ENCODE data around the gene NRCAM.
"Not testable (repeated sequence)": the region's sequence is repeated elsewhere in the genome, so short reads cannot be mapped to it uniquely, and the experiment has no call there.

The NRCAM gene
- total RNA-seq, result 0.07 to 0.24 reads per million in 2 donors

DNA sequence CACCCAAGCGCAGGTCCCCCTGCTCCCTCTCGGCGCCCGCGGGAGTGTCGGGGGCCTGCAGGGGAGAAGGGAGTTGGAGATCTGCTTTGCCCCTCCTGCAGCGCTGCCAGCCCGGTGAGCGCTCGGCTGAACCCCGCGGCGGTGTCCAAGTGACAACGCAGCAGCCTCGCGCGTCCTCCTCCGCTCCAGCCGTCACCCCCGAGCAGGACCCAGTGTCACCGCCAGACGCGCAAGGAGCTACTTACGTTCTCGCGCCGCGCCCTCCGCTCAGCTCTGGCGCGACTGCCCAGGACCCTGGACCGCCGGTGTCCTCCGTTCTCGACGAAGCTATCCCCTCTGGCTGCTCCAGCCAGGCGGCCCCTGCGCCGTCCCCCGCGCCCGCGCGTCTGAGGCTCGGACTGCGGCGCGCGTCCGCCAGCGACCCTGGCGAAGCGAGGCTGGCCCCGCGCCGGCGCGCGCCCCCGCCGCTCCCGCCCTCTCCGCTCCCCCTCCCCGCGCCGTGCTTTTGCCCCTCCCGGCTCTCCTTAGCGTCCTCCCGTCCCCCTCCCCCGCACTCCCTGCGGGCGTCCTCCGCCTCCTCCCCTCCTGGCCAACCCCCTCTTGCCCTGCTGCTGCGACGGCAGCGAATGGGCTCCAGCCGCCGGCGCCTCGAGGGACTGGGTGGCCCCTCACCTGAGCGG is at the start of gene NRCAM:
TSS of gene NRCAM (minus strand) at position 439 of the 680 bp plus-strand sequence. CDS start 216,372 bp downstream, outside the sequence.
- DNase-seq, result no peak

DNA sequence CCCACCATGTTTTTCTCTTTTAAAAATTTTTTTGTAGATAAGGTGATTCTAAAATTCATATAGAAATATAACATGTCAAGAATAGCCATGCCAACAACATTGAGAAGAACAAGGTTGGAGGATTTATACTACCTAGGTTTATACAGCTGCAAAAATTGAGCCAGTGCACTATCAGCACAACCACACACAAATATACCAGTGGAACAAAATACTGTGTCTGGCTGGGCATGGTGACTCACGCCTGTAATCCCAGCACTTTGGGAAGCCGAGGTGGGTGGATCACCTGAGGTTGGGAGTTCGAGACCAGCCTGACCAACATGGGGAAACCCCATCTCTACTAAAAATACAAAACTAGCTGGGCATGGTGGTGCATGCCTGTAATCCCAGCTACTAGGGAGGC is 48.3 kb upstream of the NRCAM start:
- DNase-seq, result not testable (repeated sequence)

DNA sequence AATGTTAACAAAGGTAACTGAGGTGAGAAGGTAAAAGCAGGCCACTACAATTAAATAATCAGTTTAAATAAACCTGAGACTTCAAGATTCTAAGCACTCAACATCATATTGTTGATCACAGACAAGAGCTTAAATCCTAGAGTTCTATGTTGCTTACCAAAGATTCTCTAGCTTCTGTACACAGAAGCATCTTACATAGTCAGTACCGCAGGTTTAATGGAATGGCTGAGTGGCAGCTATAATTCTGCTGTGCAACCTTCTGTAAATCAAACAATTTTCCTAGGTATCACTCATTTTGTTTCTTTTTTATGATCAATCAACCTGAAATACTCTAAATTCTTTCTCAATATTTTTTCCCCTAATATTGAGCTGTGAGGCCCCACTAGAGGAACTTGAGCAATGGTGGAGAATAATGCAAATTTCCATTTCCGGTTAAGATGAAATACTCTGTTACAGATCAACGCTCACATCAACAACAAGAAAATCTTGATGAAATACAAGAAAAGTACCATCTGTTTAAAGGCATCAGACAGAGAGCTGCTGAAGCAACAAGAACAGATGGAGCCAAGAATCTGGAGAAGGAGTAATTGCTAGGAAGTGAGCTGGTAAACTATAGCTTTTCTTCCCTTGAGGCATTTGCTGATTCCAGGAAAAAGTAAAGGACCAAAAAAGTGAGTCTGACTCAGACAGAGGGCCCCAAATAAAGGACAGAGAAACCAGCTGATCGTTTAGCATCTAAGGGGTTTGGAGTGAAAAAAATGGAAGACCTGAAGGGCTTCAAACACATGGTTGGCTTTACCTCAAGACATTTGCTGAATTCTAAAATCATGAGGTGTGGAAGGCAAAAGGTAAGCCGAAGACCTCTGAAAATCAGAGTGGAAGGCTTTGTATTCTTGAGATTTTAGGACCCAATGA is 47.1 kb upstream of the NRCAM start:
- no peak for DNase-seq

DNA sequence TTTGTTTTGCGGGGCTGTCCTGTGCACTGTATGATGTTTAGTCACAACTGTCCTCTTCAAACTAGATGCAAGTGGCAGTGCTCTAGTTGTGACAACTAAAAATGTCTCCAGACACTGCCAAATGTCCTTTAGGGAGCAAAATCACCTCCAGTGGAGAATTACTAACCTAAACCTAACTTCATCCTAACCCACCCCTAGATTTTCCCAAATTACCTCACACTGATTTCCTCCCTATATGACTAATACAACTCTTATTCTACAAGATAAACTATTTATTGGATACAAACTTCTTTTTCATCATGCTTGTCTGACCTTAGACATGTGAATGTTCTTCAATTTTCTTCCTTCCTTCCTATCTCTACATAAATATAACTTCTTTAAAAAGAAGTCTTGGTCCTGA is 43.3 kb upstream of the NRCAM start:
- no peak for DNase-seq

DNA sequence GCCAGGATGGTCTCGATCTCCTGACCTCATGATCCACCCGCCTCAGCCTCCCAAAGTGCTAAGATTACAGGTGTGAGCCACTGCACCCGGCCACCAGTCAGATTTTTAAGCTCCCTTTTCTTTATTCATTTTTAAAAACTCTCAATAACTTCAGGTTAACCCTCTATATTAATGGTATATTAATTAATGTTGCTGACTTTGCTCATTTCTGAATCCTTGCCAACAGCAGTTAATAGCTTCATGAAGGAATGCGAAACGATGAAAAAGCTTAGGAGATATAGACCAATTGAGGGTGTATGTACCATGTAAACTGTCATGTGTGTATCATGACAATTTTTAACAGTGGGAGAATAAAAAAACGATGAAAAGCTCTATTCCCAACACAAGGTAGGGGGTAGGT is 42.2 kb upstream of the NRCAM start:
- no peak for DNase-seq

DNA sequence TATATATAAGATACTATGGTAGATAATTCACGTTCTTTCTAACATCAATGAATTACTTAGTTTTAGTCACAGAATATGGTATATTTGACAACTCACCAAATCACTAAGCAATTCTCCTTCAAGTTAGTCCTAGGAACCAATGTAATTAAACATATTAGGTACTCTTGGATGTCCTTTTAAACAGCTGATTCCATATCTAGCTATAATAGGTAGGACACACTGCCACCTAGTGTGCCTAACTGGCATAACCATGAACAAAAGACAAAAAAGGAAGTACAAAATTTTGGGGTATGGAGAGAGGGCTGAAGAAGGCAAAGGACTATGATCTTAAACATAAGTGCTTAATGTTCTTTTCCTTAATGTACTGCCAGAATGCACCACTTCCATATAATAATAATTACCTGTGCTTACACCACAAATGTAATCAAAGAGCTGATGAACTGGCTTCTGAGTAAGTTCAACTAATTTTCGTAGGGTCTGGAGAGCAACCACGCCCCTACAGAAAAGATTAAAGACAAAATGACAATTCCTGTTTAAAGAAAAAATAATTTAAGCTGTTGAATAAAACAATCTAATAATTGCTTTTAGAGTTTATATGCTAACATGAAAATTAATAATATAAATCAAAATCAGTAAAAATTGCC is 41.0 kb upstream of the NRCAM start:
- peak; percentile 6 for DNase-seq

DNA sequence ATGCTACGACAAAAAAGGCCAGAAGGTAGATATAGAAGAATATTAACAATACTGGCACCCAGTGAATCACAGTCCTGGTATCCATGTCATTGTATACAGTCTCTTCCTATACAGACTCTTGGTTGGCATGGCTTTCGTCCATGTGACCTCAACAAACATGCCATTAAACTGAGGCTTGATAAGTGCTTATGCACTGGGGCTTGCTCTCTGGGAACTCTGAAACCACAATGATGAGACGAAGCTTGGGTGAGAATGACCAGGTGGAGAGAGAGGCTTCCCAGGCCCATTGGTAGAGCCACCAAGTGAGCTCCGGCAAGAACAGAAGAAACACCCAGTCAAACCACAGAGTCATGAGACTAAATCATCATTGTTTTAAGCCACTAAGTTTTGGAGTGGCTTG is 36.5 kb upstream of the NRCAM start:
- no peak for DNase-seq

DNA sequence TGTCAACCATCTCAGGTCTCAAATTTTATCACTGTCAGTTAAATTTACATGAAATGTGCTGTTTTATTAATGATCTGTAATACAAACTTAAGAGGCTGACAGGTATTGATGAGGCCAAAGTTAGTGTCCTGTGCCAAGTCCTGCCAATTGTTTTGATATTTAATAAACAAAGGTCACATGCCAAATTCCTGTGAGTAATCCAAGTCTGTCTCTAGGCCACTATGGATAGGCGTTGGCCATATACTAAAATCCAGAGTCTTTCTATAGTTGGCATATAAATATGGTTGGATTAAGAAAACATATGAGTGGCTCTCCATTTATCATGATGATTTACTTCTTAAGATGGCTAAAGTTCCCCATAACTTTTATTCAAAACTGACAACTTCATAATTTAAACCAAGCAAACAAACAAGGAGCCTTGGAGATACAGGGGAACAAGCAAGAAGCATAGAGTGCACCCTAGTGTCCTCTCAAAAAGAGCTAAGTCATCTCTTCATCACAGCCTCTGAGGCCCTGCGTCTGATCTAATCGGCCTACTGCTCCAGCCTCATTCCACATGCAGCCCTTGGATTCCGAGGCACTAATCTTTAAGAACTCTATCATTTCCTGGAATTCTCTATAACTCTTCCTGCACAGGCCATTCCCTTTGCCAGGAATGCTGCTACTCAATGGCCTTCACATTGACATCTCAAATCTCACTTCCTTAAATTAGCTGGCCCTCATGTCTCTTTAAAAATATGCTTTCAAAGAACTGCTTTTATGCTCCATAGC is 32.7 kb upstream of the NRCAM start:
- no peak for DNase-seq

DNA sequence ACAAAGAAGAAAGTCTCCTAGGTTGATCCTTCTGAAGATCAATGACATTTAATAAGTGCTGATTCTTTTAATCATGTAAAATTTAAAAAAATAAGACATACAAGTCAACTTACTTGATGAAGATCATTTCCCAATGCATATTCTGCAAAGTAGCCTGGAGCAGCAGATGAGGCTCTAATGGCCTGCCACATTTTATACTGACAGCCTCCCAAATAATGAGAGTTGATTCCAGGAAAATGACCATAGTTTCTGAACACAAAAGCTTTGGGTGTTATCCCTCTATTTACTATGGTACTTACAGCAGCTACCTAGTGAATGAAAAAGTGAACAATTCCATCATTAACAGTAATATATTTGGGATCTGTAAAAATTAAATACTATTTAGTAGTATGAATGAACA is 31.4 kb upstream of the NRCAM start:
- DNase-seq, result no peak

DNA sequence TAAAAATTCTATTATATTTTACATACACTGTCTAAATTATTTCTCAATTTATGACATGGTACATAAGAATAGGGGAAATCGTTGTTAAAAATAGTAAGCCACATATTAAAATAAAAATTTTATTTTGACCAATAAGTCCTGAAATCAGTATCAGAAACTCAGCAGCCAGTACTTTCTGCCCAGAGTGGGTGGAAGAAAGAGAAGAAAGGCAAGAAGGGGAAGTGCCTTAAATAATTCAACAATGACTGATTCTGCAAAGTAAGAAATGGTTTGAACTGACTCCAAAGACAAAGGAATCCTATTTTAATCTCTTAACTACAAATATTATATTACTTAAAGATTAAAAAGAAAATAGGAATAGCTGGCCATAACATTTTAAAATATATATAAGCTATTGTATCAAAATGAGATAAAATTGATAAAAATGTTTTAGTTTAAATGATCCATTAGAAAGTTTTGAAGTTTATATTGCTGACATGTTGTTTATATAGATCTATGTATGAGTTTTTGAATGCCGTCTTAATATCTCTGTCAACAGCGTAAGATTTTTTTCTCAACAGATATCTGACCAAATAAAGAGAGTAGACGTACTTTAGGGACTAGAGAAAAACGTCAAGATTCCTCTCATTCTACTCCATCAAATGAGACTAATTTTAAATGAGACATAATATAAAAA is 30.2 kb upstream of the NRCAM start:
- no peak for DNase-seq

DNA sequence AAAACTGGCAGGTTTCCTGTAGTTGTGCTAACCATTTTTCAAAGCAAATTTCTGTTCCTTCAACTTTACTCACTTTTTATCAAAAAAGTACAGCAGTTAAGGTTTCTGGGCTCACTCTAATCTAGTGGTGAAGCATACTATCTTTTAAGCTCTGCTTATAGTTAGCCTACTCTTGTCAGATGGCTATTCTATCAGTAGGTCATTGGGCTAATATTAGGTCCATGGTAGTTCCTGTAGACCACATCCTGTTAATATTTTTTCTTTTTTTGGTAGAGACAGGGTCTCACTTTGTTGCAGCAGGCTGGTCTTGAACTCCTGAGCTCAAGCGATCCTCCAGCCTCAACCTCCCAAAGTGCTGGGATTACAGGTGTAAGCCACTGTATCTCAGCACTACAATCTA is 27.9 kb upstream of the NRCAM start:
- DNase-seq, result no peak

DNA sequence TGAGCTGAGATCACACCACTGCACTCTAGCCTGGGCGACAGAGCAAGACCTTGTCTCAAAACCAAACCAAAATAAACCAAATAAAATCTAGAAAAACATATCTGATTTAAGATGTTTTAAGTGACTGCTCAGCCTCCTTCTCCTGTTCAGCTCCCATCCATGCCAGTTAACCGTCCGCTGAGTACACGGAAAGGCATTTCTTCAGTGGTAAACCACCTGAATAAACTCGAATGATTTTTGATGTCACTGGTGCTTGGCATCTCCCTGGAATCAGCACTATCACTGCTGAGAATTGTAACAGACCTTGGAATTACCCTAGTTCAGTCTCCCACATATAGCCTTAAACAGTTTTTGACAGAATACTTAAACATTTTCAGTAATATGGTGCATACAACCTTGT is 24.1 kb upstream of the NRCAM start:
- no peak for DNase-seq

DNA sequence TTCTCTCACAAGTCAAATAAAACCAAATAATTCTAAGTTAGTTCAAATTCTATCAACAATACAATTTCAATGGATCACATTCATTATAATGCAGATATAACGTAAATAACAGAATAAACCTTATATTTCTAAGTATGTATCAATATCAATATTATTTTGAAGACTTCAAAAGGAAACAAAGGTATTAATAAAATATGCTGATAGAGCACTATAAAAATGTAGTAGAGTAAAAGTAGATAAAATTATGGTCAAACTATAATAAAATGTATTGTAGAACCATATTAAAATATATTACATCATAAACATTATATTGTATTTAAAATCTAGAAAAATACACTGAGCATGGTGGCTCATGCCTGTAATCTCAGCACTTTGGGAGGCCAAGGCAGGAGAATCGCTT is 23.5 kb upstream of the NRCAM start:
- DNase-seq, result no peak

DNA sequence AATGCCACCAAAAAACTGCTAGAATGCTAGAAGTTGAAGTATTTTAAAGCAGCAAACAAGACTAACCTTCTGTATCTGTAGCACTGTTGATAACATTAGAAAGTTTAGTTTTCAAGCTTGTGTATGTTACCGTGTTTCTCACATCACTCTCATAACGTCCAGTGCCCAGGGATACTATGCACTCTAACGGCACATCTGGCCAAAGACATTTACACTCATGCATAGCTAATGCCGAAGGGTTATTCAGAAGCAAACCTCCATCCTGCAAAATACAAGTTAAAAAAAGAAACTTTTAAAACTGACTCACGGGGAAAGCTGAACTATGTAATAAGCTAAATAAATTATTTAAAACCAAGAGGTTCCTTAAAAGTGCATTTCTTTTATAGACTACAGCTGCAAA is 22.9 kb upstream of the NRCAM start:
- DNase-seq, result no peak

DNA sequence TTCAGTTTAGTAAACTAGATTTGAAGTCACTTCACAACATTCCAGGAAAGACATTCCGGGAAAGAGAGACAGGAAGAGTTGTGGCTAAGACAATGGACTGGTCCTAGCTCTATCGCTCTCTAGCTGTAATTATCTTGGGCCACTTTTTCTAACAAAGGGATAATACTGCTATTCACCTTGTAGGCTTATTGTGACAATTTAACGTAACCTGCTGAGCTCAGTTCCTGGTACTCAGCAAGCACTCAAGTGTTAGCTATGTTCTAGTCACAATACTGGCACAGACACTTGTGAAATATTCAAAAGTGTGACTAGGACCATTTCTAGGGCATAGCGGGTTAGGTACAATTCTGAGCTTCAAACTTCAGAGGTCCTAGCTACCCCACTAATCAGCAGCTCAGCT is 12.0 kb upstream of the NRCAM start:
- no peak for DNase-seq

DNA sequence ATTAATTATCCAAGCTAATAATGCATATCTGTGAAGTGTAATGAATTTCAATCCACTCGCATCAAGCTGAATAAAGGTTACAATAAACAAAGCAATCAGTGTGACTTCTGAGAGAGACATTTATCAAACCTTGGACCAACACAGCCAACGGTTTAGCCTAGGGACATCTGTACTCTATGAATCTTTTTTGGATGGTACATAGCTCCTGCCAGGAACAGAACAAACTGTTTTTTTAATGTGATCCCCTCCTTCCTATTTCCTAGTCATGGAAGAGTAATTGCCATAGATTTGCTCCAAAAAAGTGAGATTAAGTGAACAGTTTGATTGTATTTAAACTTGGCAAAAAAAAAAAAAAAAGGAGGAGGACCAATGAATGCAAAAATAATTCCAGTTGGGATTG is 11.2 kb upstream of the NRCAM start:
- no peak for DNase-seq

DNA sequence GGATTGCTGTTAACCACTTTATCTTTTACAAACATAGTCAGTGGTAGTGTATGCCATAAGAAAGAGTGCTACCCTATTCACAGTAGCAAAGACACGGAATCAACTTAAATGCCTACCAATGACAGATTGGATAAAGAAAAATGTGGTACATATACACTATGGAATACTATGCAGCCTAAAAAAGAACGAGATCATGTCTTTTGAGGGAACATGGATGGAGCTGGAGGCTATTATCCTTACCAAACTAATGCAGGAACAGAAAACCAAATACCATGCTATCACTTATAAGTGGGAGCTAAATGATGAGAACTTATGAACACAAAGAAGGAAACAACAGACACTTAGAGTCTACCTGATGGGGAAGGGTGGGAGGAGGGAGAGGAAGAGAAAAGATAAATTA is 10.1 kb upstream of the NRCAM start:
- not testable (repeated sequence) for DNase-seq

DNA sequence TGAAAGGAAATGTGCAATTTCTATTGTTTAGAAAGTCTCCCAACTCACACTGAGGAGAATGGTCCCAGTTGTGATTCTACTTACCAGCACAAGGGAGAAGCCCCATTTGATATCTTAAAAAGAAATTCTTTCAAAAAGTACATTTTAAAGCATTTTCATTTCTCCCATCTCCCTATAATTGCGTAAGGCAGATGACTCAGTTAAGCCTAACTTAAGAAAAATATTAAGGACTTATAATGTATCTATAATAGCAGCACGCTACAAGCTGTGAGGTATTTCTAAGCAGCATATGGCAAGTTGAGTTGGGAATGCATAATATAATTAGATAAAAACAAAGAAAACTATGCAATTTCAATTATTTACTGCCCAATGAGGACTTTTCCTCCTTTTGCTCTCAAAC is 8.5 kb upstream of the NRCAM start:
- DNase-seq, result no peak

DNA sequence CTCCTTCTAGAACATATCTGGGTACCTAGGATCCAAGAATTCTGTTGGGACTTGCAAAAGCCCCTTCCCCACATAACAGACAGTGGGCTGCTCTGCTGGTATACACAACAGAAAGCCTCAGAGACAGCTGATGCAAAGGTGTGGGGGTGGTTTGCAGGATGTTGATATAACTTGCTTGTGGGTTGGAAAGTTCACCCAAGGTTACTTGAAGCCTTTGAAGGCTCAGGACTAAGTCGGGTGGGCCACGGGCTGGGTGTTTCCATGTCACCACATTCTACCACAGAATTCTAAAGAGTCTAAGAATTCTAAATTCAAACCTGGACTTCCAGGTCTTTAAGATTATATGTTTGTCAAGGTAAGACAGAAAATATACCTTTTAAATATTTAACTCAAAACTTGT is 7.4 kb upstream of the NRCAM start:
- no peak for DNase-seq

DNA sequence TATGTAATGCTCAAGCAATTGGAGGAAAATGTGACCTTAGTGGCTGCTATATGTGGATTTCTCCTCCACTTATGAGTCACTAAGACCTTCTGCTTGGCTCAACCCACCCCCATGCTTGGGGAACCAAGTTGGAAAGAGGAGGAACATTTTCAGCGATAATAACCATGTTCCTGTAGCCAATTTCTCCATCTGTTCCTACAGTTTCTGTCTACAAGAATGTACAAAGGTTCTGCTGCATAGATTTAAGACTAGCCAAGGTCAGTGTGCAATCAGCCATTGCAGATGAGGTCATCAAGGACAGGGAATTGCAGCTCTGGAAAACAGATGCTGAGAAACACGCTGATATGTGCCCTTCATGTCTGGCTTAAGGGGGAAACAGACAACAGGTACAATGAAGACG is 5.6 kb upstream of the NRCAM start:
- no peak for DNase-seq

DNA sequence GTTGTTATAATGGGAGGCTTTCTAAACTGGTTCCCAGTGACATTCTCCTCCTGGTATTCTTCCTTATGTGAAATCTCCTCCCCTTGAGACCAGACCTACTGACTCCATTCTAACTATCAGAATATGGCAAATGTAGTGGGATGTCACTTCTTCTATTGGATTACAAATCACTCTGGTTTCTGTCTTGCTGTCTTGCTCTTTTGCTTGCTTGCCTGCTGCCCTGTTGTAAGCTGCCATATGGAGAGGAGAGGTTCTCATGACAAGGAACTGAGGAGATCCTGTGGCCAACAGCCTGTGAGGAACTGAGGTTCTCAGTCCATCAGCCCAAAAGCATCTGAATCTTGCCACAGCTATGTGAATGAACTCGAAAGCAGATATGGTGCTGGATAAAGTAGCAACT is 4.7 kb upstream of the NRCAM start:
- DNase-seq, result no peak

DNA sequence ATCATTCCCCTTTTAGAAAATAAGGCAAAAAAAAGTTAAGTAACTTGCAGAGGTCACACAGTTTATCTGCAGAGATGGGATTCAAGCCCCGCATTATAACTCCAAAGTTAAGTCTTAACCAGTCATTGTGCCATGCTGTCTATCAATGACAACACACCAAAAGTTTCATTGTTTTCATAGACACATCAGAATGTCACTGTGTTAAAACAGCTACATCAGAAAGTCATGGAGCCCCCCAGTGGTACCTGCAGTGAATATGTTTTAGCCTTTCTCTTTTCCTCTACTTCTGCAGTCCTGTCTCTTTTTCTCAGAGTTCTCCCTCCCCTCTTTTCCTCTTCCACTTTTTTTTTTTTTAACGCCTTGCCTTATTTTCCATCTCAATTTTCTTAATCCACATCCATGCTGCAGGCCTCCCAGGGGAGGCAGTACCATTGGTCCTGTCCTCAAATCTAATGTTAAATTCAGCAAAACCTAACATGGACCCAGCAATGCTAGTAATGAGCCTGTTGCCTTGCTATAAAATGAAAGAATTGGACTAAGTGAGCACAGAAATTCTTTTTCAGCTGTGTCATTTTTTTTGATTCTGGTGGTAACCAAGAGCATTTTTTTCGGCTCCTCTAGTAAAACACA is 3.8 kb upstream of the NRCAM start:
- DNase-seq, result no peak
